Glutamatergic neuron (in vitro differentiated cells): ENCODE data around the gene ADA. TPM values are rescaled to one million over a fixed set of nuclear protein-coding genes. Genes with fewer than 3 reads are reported as not detected.

Experiments
- DNase-seq: peaks from one replicate; pipeline ENCODE4 v3.0.0; 2022
- H3K27ac Mint-ChIP-seq: one replicate; pipeline ENCODE4 v1.8.0; 2020; ENCODE audit warnings: mild to moderate bottlenecking, mixed read lengths, inconsistent platforms; ENCODE audit not compliant: unreplicated experiment
- H3K27me3 Mint-ChIP-seq: one replicate; pipeline ENCODE4 v1.8.0; 2020; ENCODE audit warnings: mild to moderate bottlenecking, moderate library complexity, mixed read lengths, inconsistent platforms; ENCODE audit not compliant: unreplicated experiment
- H3K36me3 Mint-ChIP-seq: one replicate; pipeline ENCODE4 v1.8.0; 2020; ENCODE audit warnings: mild to moderate bottlenecking, mixed read lengths, inconsistent platforms; ENCODE audit not compliant: unreplicated experiment
- H3K4me1 Mint-ChIP-seq: one replicate; pipeline ENCODE4 v1.8.0; 2020; ENCODE audit warnings: mild to moderate bottlenecking, low read depth, mixed read lengths, inconsistent platforms; ENCODE audit not compliant: unreplicated experiment
- H3K4me3 Mint-ChIP-seq: one replicate; pipeline ENCODE4 v1.8.0; 2020; ENCODE audit warnings: mild to moderate bottlenecking, mixed read lengths, inconsistent platforms; ENCODE audit not compliant: unreplicated experiment
- H3K9me3 Mint-ChIP-seq: one replicate; pipeline ENCODE4 v1.8.0; 2020; ENCODE audit warnings: mild to moderate bottlenecking, moderate library complexity, mixed read lengths, inconsistent platforms; ENCODE audit not compliant: unreplicated experiment
- CTCF ChIP-seq: fragments of 200-600 bp; sonication (generic); IDR thresholded peaks from one replicate; pipeline ENCODE4 v1.5.0; 2021; ENCODE audit not compliant: partially characterized antibody, unreplicated experiment
- total RNA-seq: library from RNA; stranded (reverse); fragmentation: NEBNext Ultra II Directional; extraction: Animal tissue kit (Norgen Biotek cat#: 25700); gene quantifications from one replicate; pipeline ENCODE4 v1.2.1, GENCODE V29; 2021; ENCODE audit not compliant: unreplicated experiment

ADA gene
- total RNA-seq, 1 donor from 2014 or later = 3.1 TPM

GRCh38 chr20:44610313-44610962 is 41.1 kb downstream of the ADA start:
- no peak for TF ChIP-seq CTCF
- no peak overlapping the region for H3K27ac Mint-ChIP-seq
- no peak overlapping the region for H3K4me3 Mint-ChIP-seq
- no peaks in the 10 kb centered on the region for H3K9me3 Mint-ChIP-seq
- DNase-seq = no peak
- peaks cover 4% of the 10 kb centered on the region for H3K27me3 Mint-ChIP-seq
- peaks cover 5% of the 10 kb centered on the region for H3K36me3 Mint-ChIP-seq
- H3K4me1 Mint-ChIP-seq = peaks cover 18% of the 10 kb centered on the region

GRCh38 chr20:44609516-44610312 is 41.8 kb downstream of the ADA start:
- Mint-ChIP-seq H3K9me3 (no peaks in the 10 kb centered on the region), H3K4me3 (peak overlapping the region; percentile 52), H3K36me3 (peaks cover 5% of the 10 kb centered on the region), H3K27ac (peak overlapping the region; percentile 22), H3K27me3 (peaks cover 2% of the 10 kb centered on the region), H3K4me1 (peaks cover 13% of the 10 kb centered on the region)
- TF ChIP-seq CTCF = peak; percentile 77
- DNase-seq = peak; percentile 94

DNA sequence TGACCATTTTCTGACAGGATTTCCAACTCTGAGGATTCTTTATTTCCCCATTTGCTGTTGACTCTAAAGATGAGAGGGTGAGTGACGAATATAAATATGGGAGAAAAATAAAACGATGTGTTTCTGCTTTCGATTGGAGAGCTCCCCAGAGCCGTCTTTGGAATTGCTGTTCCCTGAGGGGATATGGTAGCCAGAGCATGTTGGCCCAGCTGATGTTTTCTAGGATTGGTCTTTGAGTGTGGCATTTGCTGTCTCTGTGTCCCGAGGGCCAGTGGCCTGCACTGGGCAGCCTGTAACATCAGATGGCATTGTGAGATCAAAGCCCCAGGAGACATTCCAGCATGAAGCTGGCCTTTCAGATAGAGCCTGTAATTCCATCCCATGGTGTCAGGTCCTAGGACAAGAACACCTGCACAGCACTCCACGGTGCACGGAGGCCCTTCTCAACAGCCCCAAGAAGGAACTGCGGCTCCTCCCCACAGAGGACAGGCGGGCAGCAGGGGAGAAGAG is 42.4 kb downstream of the ADA start:
- peaks cover 2% of the 10 kb centered on the region for H3K27me3 Mint-ChIP-seq
- peak overlapping the region; percentile 27 for H3K4me3 Mint-ChIP-seq
- peaks cover 13% of the 10 kb centered on the region for H3K4me1 Mint-ChIP-seq
- H3K27ac Mint-ChIP-seq = peak overlapping the region; percentile 22
- DNase-seq = peak; percentile 48
- peaks cover 5% of the 10 kb centered on the region for H3K36me3 Mint-ChIP-seq
- no peaks in the 10 kb centered on the region for H3K9me3 Mint-ChIP-seq
- TF ChIP-seq CTCF = no peak

GRCh38 chr20:44606725-44607441 is 44.6 kb downstream of the ADA start:
- Mint-ChIP-seq H3K9me3 (no peaks in the 10 kb centered on the region), H3K27ac (no peak overlapping the region), H3K36me3 (peaks cover 5% of the 10 kb centered on the region), H3K27me3 (peaks cover 2% of the 10 kb centered on the region), H3K4me1 (peaks cover 13% of the 10 kb centered on the region), H3K4me3 (no peak overlapping the region)
- no peak for TF ChIP-seq CTCF
- DNase-seq = no peak
